Esophagus (tissue), 2 donors: ENCODE data around the gene DOCK1. TPM values are rescaled to one million over a fixed set of nuclear protein-coding genes. Genes with fewer than 3 reads are reported as not detected.

Source experiments
- H3K27ac ChIP-seq, 2 donors: one replicate each; pipeline ENCODE4 v1.5.1; 2013; ENCODE audit warnings: low read depth in 2 of 2, mild to moderate bottlenecking in 2 of 2, inconsistent platforms in 1 of 2, low read length in 1 of 2, moderate library complexity in 1 of 2
- H3K27me3 ChIP-seq, 2 donors: one replicate each; pipeline ENCODE4 v1.6.1; 2013; ENCODE audit warnings: low read length in 2 of 2, control low read depth in 1 of 2, mild to moderate bottlenecking in 1 of 2; ENCODE audit not compliant: insufficient read depth in 2 of 2, control insufficient read depth in 1 of 2
- H3K36me3 ChIP-seq, 2 donors: one replicate each; pipeline ENCODE4 v1.6.1; 2013; ENCODE audit warnings: low read length in 1 of 2; ENCODE audit not compliant: control insufficient read depth in 2 of 2, insufficient read depth in 2 of 2
- H3K4me1 ChIP-seq, 2 donors: one replicate each; pipeline ENCODE4 v1.6.1; 2013; ENCODE audit warnings: low read length in 1 of 2; ENCODE audit not compliant: control insufficient read depth in 2 of 2, insufficient read depth in 2 of 2
- H3K4me3 ChIP-seq, 2 donors: one replicate each; pipeline ENCODE4 v1.5.1; 2013; ENCODE audit warnings: low read length in 2 of 2, mild to moderate bottlenecking in 2 of 2, low read depth in 1 of 2, moderate library complexity in 1 of 2
- H3K9me3 ChIP-seq, 2 donors: one replicate each; pipeline ENCODE4 v1.6.1; 2013; ENCODE audit warnings: mild to moderate bottlenecking in 2 of 2, low read depth in 1 of 2, low read length in 1 of 2, moderate library complexity in 1 of 2; ENCODE audit not compliant: control insufficient read depth in 2 of 2, insufficient read depth in 1 of 2
- WGBS, 2 donors: extraction: QIAGEN DNeasy Blood & Tissue Kit; methylation state at CpG; one replicate each; pipeline ENCODE4 v1.1.7; 2013; 5-methylcytosine and 5-hydroxymethylcytosine counted together
- polyA plus RNA-seq, 2 donors: library from polyadenylated mRNA; stranded (reverse); fragments of 200-250 nt; gene quantifications; one replicate each; pipeline ENCODE4 v1.2.3, GENCODE V29; 2013
- donor health status: healthy with polysubstance abuse.
- donor health status: Bipolar disorder and iron deficiency.

Gene DOCK1
- polyA plus RNA-seq, 2 donors, result 11.4 to 17.5 TPM

DNA sequence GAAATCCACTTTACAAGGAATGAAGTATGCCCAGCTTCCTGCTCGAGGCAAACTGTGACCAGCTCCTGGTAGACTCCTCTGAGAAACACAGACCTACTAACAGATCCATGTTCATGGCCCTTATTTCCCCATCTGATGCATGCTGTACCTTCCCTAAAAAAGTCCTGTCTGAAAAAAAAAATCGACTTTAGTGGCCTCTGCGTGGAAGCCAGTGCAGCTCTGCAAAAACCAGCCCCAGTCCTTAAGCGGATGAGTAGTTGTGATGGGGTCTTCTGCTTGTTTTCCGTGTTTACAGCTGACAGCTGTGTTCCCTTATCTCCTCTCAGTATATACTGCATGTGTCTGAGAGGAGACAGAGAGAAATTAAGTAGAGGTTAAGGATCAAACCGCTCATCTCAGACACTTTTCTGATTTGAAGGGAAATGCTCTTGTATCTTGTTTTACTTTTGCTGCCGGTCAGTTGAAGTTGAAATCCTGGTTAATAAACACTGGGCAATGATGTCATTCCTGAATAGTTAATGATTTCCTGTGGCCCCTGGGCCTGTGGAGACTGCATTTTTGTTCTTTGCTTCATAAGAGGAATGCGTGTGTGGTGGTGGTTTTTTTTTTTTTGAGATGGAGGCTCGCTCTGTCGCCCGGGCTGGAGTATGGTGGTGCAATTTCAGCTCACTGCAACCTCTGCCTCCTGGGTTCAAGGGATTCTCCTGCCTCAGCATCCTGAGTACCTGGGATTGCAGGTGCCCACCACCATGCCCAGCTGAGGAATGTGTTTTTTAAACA lies 67.6 kb downstream of the DOCK1 start:
- no peaks in the 10 kb centered on the region for H3K27me3 ChIP-seq
- H3K9me3 ChIP-seq, result no peaks in the 10 kb centered on the region
- H3K4me3 ChIP-seq, result no peak overlapping the region
- 49 to 54% methylated on average over 11 of the region's 11 CpGs for WGBS, 2 donors
- peaks cover 0 to 9% of the 10 kb centered on the region in 2 donors for H3K36me3 ChIP-seq
- no peak overlapping the region for H3K27ac ChIP-seq
- no peaks in the 10 kb centered on the region for H3K4me1 ChIP-seq

DNA sequence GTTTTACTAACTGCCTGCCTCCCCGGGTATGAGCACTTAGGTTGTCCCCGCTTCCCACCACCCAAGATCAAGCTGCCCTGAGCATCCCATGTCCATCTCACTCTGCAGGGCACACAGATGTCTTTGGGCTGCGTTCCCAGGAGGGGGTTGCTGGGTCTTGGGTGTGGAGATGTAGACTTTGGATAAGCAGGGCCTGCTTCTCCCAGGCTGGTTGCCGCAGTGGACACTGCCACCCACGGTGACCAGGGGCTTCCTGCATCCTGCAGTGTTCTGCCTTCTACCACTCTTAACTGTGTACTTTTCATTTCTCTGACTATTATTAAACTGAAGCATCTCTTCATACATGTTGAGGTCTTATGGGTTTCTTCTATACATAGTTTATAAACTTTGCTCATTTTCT lies 70.0 kb downstream of the DOCK1 start:
- H3K27ac ChIP-seq, result no peak overlapping the region
- H3K9me3 ChIP-seq, result no peaks in the 10 kb centered on the region
- H3K36me3 ChIP-seq, result peaks cover 0 to 13% of the 10 kb centered on the region in 2 donors
- H3K4me3 ChIP-seq, result no peak overlapping the region
- H3K27me3 ChIP-seq, result no peaks in the 10 kb centered on the region
- WGBS, 2 donors, result 96% methylated on average over 5 of the region's 5 CpGs
- H3K4me1 ChIP-seq, result no peaks in the 10 kb centered on the region

DNA sequence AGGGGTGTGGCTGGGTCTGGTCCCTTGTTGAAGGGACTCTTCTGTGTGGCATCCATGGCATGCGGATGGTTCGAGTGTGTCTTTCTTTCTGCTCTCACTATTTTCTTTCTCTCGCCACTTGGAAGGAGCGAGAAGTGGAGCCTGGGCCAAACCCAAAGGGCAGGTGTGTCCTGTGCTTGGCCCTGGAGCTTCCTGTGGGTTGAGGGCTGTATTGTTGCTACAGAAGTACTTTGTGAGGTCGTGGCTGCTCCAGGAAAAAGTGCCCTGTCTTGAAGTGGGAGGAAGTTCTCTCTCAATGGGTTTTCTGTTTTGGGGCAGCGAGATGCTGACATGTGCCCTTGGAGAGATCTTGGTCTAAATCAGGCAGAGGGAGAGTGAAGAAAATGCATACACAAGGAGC lies 72.0 kb downstream of the DOCK1 start:
- Histone ChIP-seq H3K36me3 (peaks cover 0 to 11% of the 10 kb centered on the region in 2 donors), H3K27ac (no peak overlapping the region), H3K27me3 (no peaks in the 10 kb centered on the region), H3K9me3 (no peaks in the 10 kb centered on the region), H3K4me3 (no peak overlapping the region), H3K4me1 (no peaks in the 10 kb centered on the region)
- WGBS, 2 donors, result 63 to 74% methylated on average over 6 of the region's 6 CpGs

DNA sequence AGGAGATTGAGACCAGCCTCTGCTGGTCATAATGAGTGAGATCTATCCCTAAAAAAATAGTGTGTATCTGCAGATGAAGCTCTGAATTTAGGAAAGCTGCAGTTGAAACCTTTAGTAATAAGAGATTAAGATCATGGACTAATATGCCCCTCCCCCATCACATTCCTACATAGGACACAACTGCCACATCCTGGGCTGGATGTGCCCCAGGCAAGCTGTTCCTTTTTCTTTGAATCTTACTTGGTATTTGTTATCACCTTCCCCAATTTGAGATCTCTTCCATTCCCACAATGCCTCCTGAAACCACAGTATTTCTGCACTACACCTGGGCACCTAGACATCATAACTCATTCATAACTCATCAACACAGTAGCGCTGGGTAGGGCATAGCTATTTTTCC lies 74.1 kb downstream of the DOCK1 start:
- 88 to 91% methylated on average over 1 of the region's 1 CpG for WGBS, 2 donors
- H3K9me3 ChIP-seq, result no peaks in the 10 kb centered on the region
- no peaks in the 10 kb centered on the region for H3K27me3 ChIP-seq
- H3K4me1 ChIP-seq, result no peaks in the 10 kb centered on the region
- H3K4me3 ChIP-seq, result no peak overlapping the region
- peaks cover 4 to 11% of the 10 kb centered on the region in 2 donors for H3K36me3 ChIP-seq
- H3K27ac ChIP-seq, result no peak overlapping the region

DNA sequence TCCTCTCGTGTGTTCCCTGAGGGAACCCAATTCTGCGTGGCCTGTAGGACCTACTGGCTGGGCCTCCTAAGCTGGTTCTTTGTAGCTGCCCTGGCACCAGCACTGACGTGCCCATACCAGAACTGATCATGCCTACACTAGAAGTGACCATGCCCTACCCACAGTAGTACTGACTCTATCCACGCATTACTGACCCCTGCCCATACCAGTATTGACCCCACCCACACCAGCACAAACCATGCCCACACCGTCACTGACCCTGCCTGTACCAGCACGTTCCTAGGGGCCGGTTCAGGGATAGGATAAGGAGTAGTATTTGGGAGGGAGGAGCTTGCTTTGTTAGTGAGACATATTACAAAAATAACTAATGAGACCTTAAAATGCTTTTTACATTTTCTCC lies 88.0 kb downstream of the DOCK1 start:
- Histone ChIP-seq H3K4me3 (no peak overlapping the region), H3K4me1 (peaks cover 0 to 2% of the 10 kb centered on the region in 2 donors), H3K9me3 (no peaks in the 10 kb centered on the region), H3K36me3 (peaks cover 0 to 15% of the 10 kb centered on the region in 2 donors), H3K27me3 (no peaks in the 10 kb centered on the region), H3K27ac (no peak overlapping the region)
- 62 to 78% methylated on average over 7 of the region's 7 CpGs for WGBS, 2 donors

DNA sequence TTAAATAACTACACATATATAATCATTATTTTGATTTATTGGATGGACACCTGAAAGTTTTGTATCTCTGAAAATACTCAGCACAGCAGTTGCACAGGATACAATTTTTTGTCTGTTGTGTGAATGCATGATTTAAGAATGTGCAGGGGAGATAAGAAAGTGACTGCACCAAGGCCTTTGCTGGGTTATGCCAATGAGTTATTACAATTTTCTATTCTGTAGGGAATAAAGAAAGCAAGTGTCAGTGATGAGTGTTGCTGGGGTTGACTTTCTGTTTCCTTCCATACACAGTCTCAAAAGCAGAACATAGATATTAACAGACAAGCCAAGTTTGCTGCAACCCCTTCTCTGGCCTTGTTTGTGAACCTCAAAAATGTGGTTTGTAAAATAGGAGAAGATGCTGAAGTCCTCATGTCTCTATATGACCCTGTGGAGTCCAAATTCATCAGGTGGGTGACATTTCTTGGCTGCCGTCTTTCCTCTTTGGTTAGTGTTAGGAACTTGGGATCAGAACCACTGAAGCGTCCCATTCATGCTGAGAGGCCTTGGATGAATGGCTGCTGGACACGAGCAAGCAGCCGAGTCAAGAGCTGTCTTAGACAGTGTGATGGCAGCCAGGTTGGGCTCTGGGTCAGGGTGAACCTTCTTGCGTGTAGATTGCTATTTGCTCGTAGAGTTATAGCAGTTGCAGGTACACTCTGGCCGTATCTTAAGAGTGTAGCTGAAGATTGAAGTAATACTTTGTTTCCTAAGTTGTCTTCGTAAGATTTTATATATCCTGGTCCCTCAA lies 92.8 kb downstream of the DOCK1 start:
- 91% methylated on average over 8 of the region's 8 CpGs for WGBS, 2 donors
- Histone ChIP-seq H3K4me1 (peaks cover 0 to 1% of the 10 kb centered on the region in 2 donors), H3K4me3 (no peak overlapping the region), H3K27me3 (no peaks in the 10 kb centered on the region), H3K36me3 (peaks cover 11 to 15% of the 10 kb centered on the region in 2 donors), H3K27ac (no peak overlapping the region), H3K9me3 (peaks cover 0 to 3% of the 10 kb centered on the region in 2 donors)

DNA sequence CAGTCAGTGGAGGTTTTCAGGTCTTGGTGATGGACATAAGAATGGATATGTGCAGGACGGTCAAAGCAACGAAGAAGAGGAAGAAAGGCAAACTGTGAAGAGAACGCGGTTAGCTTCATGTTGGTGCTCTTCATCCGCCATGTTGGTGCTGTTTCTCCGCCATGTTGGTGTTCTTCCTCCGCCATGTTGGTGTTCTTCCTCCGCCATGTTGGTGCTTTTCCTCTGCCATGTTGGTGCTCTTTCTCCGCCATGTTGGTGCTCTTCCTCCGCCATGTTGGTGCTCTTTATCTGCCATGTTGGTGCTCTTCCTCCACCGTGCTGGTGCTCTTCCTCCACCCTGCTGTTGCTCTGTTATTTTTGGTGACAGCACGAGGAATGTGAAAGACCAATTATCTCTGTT lies 95.4 kb downstream of the DOCK1 start:
- peaks cover 0 to 5% of the 10 kb centered on the region in 2 donors for H3K9me3 ChIP-seq
- H3K36me3 ChIP-seq, result peaks cover 11 to 12% of the 10 kb centered on the region in 2 donors
- H3K27me3 ChIP-seq, result no peaks in the 10 kb centered on the region
- no peak overlapping the region for H3K27ac ChIP-seq
- WGBS, 2 donors, result 96% methylated on average over 12 of the region's 12 CpGs
- no peaks in the 10 kb centered on the region for H3K4me1 ChIP-seq
- no peak overlapping the region for H3K4me3 ChIP-seq

DNA sequence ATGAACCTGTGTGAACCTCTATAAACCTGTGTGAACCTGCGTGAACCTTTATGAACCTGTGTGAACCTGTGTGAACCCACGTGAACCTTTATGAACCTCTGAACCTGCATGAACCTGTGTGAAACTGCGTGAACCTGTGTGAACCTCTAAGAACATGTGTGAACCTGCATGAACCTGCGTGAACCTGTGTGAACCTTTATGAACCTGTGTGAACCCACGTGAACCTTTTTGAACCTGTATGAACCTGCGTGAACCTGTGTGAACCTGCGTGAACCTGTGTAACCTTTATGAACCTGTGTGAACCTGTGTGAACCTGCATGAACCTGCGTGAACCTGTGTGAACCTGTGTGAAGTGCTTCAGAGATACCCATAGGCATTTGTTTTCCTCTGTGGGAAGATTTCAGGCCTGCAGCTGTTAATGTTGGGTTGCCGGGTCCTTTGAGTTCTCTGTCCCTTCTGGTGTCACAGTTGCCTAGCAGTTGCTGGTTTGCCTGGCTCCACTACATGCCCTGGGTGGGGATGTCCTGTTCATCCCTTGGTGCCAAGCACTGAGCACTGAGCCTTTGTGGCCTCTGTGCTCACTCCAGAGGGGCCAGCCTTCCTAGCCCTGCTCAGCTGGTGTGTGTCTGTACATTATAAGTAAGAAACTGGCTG lies 97.9 kb downstream of the DOCK1 start:
- Histone ChIP-seq H3K4me3 (no peak overlapping the region), H3K4me1 (no peaks in the 10 kb centered on the region), H3K27me3 (no peaks in the 10 kb centered on the region), H3K36me3 (peaks cover 11 to 21% of the 10 kb centered on the region in 2 donors), H3K9me3 (peaks cover 3 to 5% of the 10 kb centered on the region in 2 donors), H3K27ac (no peak overlapping the region)
- WGBS, 2 donors, result 90 to 94% methylated on average over 9 of the region's 9 CpGs

DNA sequence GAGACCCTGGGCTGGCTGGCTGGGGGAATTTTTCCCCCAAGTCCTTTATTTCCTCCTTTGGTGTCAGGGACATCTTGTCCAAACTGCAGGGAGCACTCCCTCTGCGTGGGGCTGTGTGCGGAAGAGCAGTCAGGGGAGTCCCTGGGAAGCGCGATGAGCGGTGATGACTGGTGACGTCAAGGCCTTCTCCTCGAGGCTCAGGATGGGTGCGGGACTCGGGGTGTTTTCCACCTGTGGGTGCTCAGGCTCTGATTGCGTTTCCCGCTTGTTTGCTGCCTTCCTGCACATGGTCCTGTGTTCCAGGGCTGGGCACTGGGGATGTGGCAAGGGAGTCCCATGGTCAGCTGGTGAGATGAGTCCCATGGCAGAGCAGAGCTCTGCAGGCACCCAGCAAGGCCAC lies 101.2 kb downstream of the DOCK1 start:
- H3K4me3 ChIP-seq, result no peak overlapping the region
- peaks cover 2 to 3% of the 10 kb centered on the region in 2 donors for H3K9me3 ChIP-seq
- WGBS, 2 donors, result 96% methylated on average over 11 of the region's 11 CpGs
- H3K36me3 ChIP-seq, result peaks cover 4 to 17% of the 10 kb centered on the region in 2 donors
- no peaks in the 10 kb centered on the region for H3K4me1 ChIP-seq
- no peaks in the 10 kb centered on the region for H3K27me3 ChIP-seq
- no peak overlapping the region for H3K27ac ChIP-seq
